OCI-M2 (cell line): Measurements from ENCODE around the gene DEK.

ENCODE experiments used
- DNase-seq: peaks from one replicate; lab custom pipeline; 2025; ENCODE audit not compliant: unreplicated experiment; lab: John Stamatoyannopoulos, UW

DEK gene

GRCh38 chr6:18265787-18266522 lies 1.6 kb upstream of the DEK start:
- no peak for DNase-seq

- DNase-seq = no peak
Measured at GRCh38 chr6:18264923-18265377, 620 bp upstream of the DEK start.

GRCh38 chr6:18263418-18264218 lies 712 bp downstream of the DEK start:
- DNase-seq = no peak

GRCh38 chr6:18262702-18263417 lies 1.5 kb downstream of the DEK start:
- no peak for DNase-seq

GRCh38 chr6:18261877-18262276 lies 2.5 kb downstream of the DEK start:
- no peak for DNase-seq

- no peak for DNase-seq
Measured at GRCh38 chr6:18260448-18261106, 3.8 kb downstream of the DEK start.

GRCh38 chr6:18259675-18260447 lies 4.5 kb downstream of the DEK start:
- no peak for DNase-seq

GRCh38 chr6:18254793-18255192 lies 9.5 kb downstream of the DEK start:
- DNase-seq = no peak

- DNase-seq = no peak
Measured at GRCh38 chr6:18253635-18254034, 10.7 kb downstream of the DEK start.

GRCh38 chr6:18249271-18249670 lies 15.1 kb downstream of the DEK start:
- DNase-seq = no peak

GRCh38 chr6:18248698-18249097 lies 15.6 kb downstream of the DEK start:
- DNase-seq = no peak

GRCh38 chr6:18247002-18247401 lies 17.3 kb downstream of the DEK start:
- no peak for DNase-seq

GRCh38 chr6:18246205-18246604 lies 18.1 kb downstream of the DEK start:
- DNase-seq = no peak

GRCh38 chr6:18245642-18246041 lies 18.7 kb downstream of the DEK start:
- DNase-seq = no peak

GRCh38 chr6:18245079-18245478 lies 19.3 kb downstream of the DEK start:
- no peak for DNase-seq

GRCh38 chr6:18244251-18244650 lies 20.1 kb downstream of the DEK start:
- DNase-seq = no peak

GRCh38 chr6:18243302-18243893 lies 20.9 kb downstream of the DEK start:
- DNase-seq = no peak

GRCh38 chr6:18242062-18242851 lies 22.1 kb downstream of the DEK start:
- DNase-seq = no peak
